Panc1 (cell line): ENCODE measurements around the gene GRM1.

ENCODE experiments used
- POLR2AphosphoS5 ChIP-seq: IDR thresholded peaks from 2 replicates; pipeline ENCODE4 v1.6.1; 2012; ENCODE audit warnings: mild to moderate bottlenecking, low read depth, low read length, moderate library complexity
- SIN3A ChIP-seq: IDR thresholded peaks from 2 replicates; pipeline ENCODE4 v1.6.1; 2012; ENCODE audit warnings: low read depth, mild to moderate bottlenecking, low read length, moderate library complexity, borderline replicate concordance; ENCODE audit not compliant: insufficient read depth
- TCF7L2 ChIP-seq: IDR thresholded peaks from 2 replicates; pipeline ENCODE4 v1.6.1; 2011; ENCODE audit warnings: mild to moderate bottlenecking, low read depth, low read length, inconsistent platforms
- TF ChIP-seq, protein P1 (sequence below): fragments of 450-650 bp; IDR thresholded peaks from 2 replicates; pipeline ENCODE4 v1.5.1; 2017; ENCODE audit warnings: mild to moderate bottlenecking
- TF ChIP-seq, protein P2 (sequence below), 2 experiments: IDR thresholded peaks; 2 replicates each; pipeline ENCODE4 v1.6.1; 2011 to 2012; ENCODE audit warnings: low read depth in 2 of 2, control low read depth in 1 of 2, low read length in 1 of 2, mild to moderate bottlenecking in 1 of 2, moderate library complexity in 1 of 2; ENCODE audit not compliant: insufficient read depth in 1 of 2

DNA sequence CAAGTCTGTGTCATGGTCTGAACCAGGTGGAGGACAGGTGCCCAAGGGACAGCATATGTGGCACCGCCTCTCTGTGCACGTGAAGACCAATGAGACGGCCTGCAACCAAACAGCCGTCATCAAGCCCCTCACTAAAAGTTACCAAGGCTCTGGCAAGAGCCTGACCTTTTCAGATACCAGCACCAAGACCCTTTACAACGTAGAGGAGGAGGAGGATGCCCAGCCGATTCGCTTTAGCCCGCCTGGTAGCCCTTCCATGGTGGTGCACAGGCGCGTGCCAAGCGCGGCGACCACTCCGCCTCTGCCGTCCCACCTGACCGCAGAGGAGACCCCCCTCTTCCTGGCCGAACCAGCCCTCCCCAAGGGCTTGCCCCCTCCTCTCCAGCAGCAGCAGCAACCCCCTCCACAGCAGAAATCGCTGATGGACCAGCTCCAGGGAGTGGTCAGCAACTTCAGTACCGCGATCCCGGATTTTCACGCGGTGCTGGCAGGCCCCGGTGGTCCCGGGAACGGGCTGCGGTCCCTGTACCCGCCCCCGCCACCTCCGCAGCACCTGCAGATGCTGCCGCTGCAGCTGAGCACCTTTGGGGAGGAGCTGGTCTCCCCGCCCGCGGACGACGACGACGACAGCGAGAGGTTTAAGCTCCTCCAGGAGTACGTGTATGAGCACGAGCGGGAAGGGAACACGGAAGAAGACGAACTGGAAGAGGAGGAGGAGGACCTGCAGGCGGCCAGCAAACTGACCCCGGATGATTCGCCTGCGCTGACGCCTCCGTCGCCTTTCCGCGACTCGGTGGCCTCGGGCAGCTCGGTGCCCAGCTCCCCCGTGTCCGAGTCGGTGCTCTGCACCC lies 405.2 kb downstream of the GRM1 start:
- TF ChIP-seq POLR2AphosphoS5, result no peak
- TF ChIP-seq, protein P1, sequence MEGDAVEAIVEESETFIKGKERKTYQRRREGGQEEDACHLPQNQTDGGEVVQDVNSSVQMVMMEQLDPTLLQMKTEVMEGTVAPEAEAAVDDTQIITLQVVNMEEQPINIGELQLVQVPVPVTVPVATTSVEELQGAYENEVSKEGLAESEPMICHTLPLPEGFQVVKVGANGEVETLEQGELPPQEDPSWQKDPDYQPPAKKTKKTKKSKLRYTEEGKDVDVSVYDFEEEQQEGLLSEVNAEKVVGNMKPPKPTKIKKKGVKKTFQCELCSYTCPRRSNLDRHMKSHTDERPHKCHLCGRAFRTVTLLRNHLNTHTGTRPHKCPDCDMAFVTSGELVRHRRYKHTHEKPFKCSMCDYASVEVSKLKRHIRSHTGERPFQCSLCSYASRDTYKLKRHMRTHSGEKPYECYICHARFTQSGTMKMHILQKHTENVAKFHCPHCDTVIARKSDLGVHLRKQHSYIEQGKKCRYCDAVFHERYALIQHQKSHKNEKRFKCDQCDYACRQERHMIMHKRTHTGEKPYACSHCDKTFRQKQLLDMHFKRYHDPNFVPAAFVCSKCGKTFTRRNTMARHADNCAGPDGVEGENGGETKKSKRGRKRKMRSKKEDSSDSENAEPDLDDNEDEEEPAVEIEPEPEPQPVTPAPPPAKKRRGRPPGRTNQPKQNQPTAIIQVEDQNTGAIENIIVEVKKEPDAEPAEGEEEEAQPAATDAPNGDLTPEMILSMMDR, result no peak
- TF ChIP-seq, protein P2, sequence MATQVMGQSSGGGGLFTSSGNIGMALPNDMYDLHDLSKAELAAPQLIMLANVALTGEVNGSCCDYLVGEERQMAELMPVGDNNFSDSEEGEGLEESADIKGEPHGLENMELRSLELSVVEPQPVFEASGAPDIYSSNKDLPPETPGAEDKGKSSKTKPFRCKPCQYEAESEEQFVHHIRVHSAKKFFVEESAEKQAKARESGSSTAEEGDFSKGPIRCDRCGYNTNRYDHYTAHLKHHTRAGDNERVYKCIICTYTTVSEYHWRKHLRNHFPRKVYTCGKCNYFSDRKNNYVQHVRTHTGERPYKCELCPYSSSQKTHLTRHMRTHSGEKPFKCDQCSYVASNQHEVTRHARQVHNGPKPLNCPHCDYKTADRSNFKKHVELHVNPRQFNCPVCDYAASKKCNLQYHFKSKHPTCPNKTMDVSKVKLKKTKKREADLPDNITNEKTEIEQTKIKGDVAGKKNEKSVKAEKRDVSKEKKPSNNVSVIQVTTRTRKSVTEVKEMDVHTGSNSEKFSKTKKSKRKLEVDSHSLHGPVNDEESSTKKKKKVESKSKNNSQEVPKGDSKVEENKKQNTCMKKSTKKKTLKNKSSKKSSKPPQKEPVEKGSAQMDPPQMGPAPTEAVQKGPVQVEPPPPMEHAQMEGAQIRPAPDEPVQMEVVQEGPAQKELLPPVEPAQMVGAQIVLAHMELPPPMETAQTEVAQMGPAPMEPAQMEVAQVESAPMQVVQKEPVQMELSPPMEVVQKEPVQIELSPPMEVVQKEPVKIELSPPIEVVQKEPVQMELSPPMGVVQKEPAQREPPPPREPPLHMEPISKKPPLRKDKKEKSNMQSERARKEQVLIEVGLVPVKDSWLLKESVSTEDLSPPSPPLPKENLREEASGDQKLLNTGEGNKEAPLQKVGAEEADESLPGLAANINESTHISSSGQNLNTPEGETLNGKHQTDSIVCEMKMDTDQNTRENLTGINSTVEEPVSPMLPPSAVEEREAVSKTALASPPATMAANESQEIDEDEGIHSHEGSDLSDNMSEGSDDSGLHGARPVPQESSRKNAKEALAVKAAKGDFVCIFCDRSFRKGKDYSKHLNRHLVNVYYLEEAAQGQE (IDR thresholded peaks at IDR 0.05; ENCODE audit: insufficient read depth in 1 of 2, low read depth in 2 of 2, low read length in 1 of 2), result no peak
- TF ChIP-seq SIN3A, result no peak
- TF ChIP-seq TCF7L2, result no peak
